ENCODE results near the gene AGBL4. TPM values are rescaled to one million over a fixed set of nuclear protein-coding genes. Genes with fewer than 3 reads are reported as not detected.
"Not testable (repeated sequence)": the region's sequence is repeated elsewhere in the genome, so short reads cannot be mapped to it uniquely, and the experiment has no call there.

The AGBL4 gene
- polyA plus RNA-seq, 3 donors = 0.05 TPM; not detected in 2

DNA sequence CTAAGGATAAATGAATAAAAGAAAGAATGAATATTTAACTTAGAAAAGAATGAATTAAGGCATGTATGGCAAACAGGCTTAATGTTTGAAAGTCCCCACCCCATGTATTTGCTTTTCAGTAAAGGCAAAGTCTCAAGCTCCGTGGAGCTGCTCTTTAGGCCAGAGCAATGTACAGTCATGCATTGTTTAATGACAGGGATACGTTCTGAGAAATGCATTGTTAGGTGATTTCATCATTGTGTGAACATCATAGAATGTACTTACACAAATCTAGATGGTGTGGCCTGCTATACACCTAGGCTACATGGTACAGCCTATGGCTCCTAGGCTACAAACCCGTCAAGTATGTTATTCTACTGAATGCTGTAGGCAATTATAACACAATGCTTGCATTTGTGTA, 1500.2 kb downstream of the AGBL4 start:
- Histone ChIP-seq H3K4me3 (replicated peaks in 1 of 3; ENCODE audit: low read depth in 2 of 3, low read length in 3 of 3) (no peak overlapping the region), H4K20me1 (ENCODE audit: insufficient read depth, low read length) (no peaks in the 10 kb centered on the region), H2AFZ (ENCODE audit: insufficient read depth, low read depth, low read length, poor library complexity, severe bottlenecking) (no peak overlapping the region), H3K27me3 (ENCODE audit: control insufficient read depth in 2 of 2, insufficient read depth in 2 of 2, low read length in 2 of 2) (no peaks in the 10 kb centered on the region), H3K9ac (ENCODE audit: insufficient read depth, low read length, poor library complexity, severe bottlenecking) (no peak overlapping the region), H3K4me2 (replicated peaks; ENCODE audit: extremely low read depth, low read length, poor library complexity, severe bottlenecking) (no peak overlapping the region), H3K27ac (ENCODE audit: low read depth in 1 of 2, low read length in 2 of 2) (no peak overlapping the region), H3K36me3 (replicated peaks in 1 of 2; ENCODE audit: control insufficient read depth in 1 of 2, insufficient read depth in 2 of 2, low read length in 2 of 2) (no peaks in the 10 kb centered on the region), H3K79me2 (ENCODE audit: insufficient read depth, low read length) (no peaks in the 10 kb centered on the region), H3K9me3 (replicated peaks in 1 of 2; ENCODE audit: control insufficient read depth in 1 of 2, insufficient read depth in 1 of 2, low read length in 2 of 2) (no peaks in the 10 kb centered on the region), H3K4me1 (ENCODE audit: control insufficient read depth in 1 of 2, insufficient read depth in 2 of 2, low read length in 2 of 2) (no peaks in the 10 kb centered on the region)
- Mint-ChIP-seq H3K36me3 (no peaks in the 10 kb centered on the region), H3K4me3 (no peak overlapping the region), H3K27ac (no peak overlapping the region), H3K4me1 (no peaks in the 10 kb centered on the region), H3K9me3 (no peaks in the 10 kb centered on the region), H3K27me3 (ENCODE audit: low read depth in 3 of 3) (peaks cover 3 to 13% (median 8%) of the 10 kb centered on the region in 3 donors)
- no peak for DNase-seq
- intact Hi-C loops (cut with micrococcal nuclease) = no loop called here
- no peak for TF ChIP-seq CTCF (IDR thresholded peaks at IDR 0.05)
- WGBS (ENCODE audit: insufficient coverage) = no CpG with 5 or more reads among the region's 3 CpGs

GRCh38 chr1:48519896-48520295, 1503.9 kb downstream of the AGBL4 start:
- H3K4me3 Mint-ChIP-seq; H3K4me1 Mint-ChIP-seq; H3K27ac ChIP-seq (ENCODE audit: low read depth in 1 of 2, low read length in 2 of 2); H3K4me2 ChIP-seq (replicated peaks; ENCODE audit: extremely low read depth, low read length, poor library complexity, severe bottlenecking); DNase-seq; H3K79me2 ChIP-seq (ENCODE audit: insufficient read depth, low read length); H2AFZ ChIP-seq (ENCODE audit: insufficient read depth, low read depth, low read length, poor library complexity, severe bottlenecking); H3K4me1 ChIP-seq (ENCODE audit: control insufficient read depth in 1 of 2, insufficient read depth in 2 of 2, low read length in 2 of 2); H3K36me3 Mint-ChIP-seq; H3K27ac Mint-ChIP-seq; H3K4me3 ChIP-seq (replicated peaks in 1 of 3; ENCODE audit: low read depth in 2 of 3, low read length in 3 of 3); H3K9ac ChIP-seq (ENCODE audit: insufficient read depth, low read length, poor library complexity, severe bottlenecking); H3K36me3 ChIP-seq (replicated peaks in 1 of 2; ENCODE audit: control insufficient read depth in 1 of 2, insufficient read depth in 2 of 2, low read length in 2 of 2); H3K27me3 ChIP-seq (ENCODE audit: control insufficient read depth in 2 of 2, insufficient read depth in 2 of 2, low read length in 2 of 2); H4K20me1 ChIP-seq (ENCODE audit: insufficient read depth, low read length); H3K9me3 ChIP-seq (replicated peaks in 1 of 2; ENCODE audit: control insufficient read depth in 1 of 2, insufficient read depth in 1 of 2, low read length in 2 of 2); H3K27me3 Mint-ChIP-seq (ENCODE audit: low read depth in 3 of 3); H3K9me3 Mint-ChIP-seq; intact Hi-C loops (cut with micrococcal nuclease): not testable (repeated sequence)
- 100% methylated on average over 3 of the region's 6 CpGs for WGBS (ENCODE audit: insufficient coverage)
